ENCODE data around the gene BARHL1. TPM values are rescaled to one million over a fixed set of nuclear protein-coding genes. Genes with fewer than 3 reads are reported as not detected.

The BARHL1 gene
- total and polyA plus RNA-seq, 4 donors: not detected

GRCh38 chr9:132638240-132638639 is 55.8 kb downstream of the BARHL1 start:
- WGBS, 2 donors: 91 to 93% methylated on average over 5 of the region's 5 CpGs
- Histone ChIP-seq H3K27ac (ENCODE audit: low read depth in 1 of 2, low read length in 1 of 2) (no peak overlapping the region), H3K4me3 (no peak overlapping the region), H3K36me3 (ENCODE audit: control insufficient read depth in 4 of 4, insufficient read depth in 4 of 4, low read length in 4 of 4) (peaks cover 14 to 38% (median 18%) of the 10 kb centered on the region in 4 donors), H3K27me3 (ENCODE audit: control insufficient read depth in 3 of 3, insufficient read depth in 3 of 3, low read length in 2 of 3) (no peaks in the 10 kb centered on the region), H3K4me1 (ENCODE audit: control insufficient read depth in 5 of 5, insufficient read depth in 5 of 5, low read length in 5 of 5) (no peaks in the 10 kb centered on the region), H3K9ac (ENCODE audit: insufficient read depth in 1 of 2, low read length in 2 of 2) (no peak overlapping the region), H3K9me3 (ENCODE audit: control insufficient read depth in 4 of 4, insufficient read depth in 3 of 4, low read length in 3 of 4) (no peaks in the 10 kb centered on the region)
- DNase-seq (no peak), ATAC-seq (ENCODE audit: insufficient read depth, low FRiP score) (no peak)
- TF ChIP-seq CTCF (IDR thresholded peaks at IDR 0.05; ENCODE audit: control extremely low read depth, extremely low read depth): no peak

GRCh38 chr9:132639322-132639721 is 56.9 kb downstream of the BARHL1 start:
- H3K9me3 ChIP-seq (ENCODE audit: control insufficient read depth in 4 of 4, insufficient read depth in 3 of 4, low read length in 3 of 4): no peaks in the 10 kb centered on the region
- 90 to 92% methylated on average over 5 of the region's 5 CpGs for WGBS, 2 donors
- no peak for TF ChIP-seq CTCF (IDR thresholded peaks at IDR 0.05; ENCODE audit: control extremely low read depth, extremely low read depth)
- ATAC-seq (ENCODE audit: insufficient read depth, low FRiP score) (no peak), DNase-seq (no peak)
- H3K4me1 ChIP-seq (ENCODE audit: control insufficient read depth in 5 of 5, insufficient read depth in 5 of 5, low read length in 5 of 5): no peaks in the 10 kb centered on the region
- H3K27ac ChIP-seq (ENCODE audit: low read depth in 1 of 2, low read length in 1 of 2): no peak overlapping the region
- no peak overlapping the region for H3K4me3 ChIP-seq
- peaks cover 16 to 39% (median 24%) of the 10 kb centered on the region in 4 donors for H3K36me3 ChIP-seq (ENCODE audit: control insufficient read depth in 4 of 4, insufficient read depth in 4 of 4, low read length in 4 of 4)
- H3K9ac ChIP-seq (ENCODE audit: insufficient read depth in 1 of 2, low read length in 2 of 2): no peak overlapping the region
- H3K27me3 ChIP-seq (ENCODE audit: control insufficient read depth in 3 of 3, insufficient read depth in 3 of 3, low read length in 2 of 3): no peaks in the 10 kb centered on the region

Other genes starting within 250 kb of the BARHL1 start
- 10 to 100 TPM; 44.6 to 90.0 TPM for gene SETX, start 227.6 kb upstream of the BARHL1 start, total RNA-seq
- gene SETX, start 227.6 kb upstream of the BARHL1 start, polyA plus RNA-seq: 10 to 100 TPM; 14.6 to 23.8 TPM
- 10 to 100 TPM; 10.1 to 17.3 TPM for gene TTF1, start 175.8 kb upstream of the BARHL1 start, total RNA-seq
- 10 to 100 TPM; 12.6 to 14.0 TPM for gene TTF1, start 175.8 kb upstream of the BARHL1 start, polyA plus RNA-seq
- gene CFAP77, start 172.4 kb upstream of the BARHL1 start, total RNA-seq: 10 to 100 TPM in 1 of 2 donors, 1 to 10 TPM in 1; 6.9 to 12.8 TPM
- 1 to 10 TPM; 4.9 to 5.5 TPM for gene CFAP77, start 172.4 kb upstream of the BARHL1 start, polyA plus RNA-seq
- 10 to 100 TPM; 14.2 to 14.8 TPM for gene DDX31, start 87.4 kb downstream of the BARHL1 start, total RNA-seq
- gene DDX31, start 87.4 kb downstream of the BARHL1 start, polyA plus RNA-seq: 1 to 10 TPM; 8.1 to 9.2 TPM
- gene GTF3C4, start 87.9 kb downstream of the BARHL1 start, total RNA-seq: 10 to 100 TPM; 16.9 to 18.7 TPM
- 1 to 10 TPM; 3.1 to 4.8 TPM for gene GTF3C4, start 87.9 kb downstream of the BARHL1 start, polyA plus RNA-seq